HG02938 (cell line): Measurements from ENCODE around the gene SMPD2.

ENCODE experiments used
- ATAC-seq: cut with Tn5 transposase; IDR thresholded peaks from one replicate; pipeline ENCODE4 v1.9.1; 2021; ENCODE audit warnings: mild to moderate bottlenecking, moderate library complexity; ENCODE audit not compliant: unreplicated experiment

Gene SMPD2, protein sequence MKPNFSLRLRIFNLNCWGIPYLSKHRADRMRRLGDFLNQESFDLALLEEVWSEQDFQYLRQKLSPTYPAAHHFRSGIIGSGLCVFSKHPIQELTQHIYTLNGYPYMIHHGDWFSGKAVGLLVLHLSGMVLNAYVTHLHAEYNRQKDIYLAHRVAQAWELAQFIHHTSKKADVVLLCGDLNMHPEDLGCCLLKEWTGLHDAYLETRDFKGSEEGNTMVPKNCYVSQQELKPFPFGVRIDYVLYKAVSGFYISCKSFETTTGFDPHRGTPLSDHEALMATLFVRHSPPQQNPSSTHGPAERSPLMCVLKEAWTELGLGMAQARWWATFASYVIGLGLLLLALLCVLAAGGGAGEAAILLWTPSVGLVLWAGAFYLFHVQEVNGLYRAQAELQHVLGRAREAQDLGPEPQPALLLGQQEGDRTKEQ

DNA sequence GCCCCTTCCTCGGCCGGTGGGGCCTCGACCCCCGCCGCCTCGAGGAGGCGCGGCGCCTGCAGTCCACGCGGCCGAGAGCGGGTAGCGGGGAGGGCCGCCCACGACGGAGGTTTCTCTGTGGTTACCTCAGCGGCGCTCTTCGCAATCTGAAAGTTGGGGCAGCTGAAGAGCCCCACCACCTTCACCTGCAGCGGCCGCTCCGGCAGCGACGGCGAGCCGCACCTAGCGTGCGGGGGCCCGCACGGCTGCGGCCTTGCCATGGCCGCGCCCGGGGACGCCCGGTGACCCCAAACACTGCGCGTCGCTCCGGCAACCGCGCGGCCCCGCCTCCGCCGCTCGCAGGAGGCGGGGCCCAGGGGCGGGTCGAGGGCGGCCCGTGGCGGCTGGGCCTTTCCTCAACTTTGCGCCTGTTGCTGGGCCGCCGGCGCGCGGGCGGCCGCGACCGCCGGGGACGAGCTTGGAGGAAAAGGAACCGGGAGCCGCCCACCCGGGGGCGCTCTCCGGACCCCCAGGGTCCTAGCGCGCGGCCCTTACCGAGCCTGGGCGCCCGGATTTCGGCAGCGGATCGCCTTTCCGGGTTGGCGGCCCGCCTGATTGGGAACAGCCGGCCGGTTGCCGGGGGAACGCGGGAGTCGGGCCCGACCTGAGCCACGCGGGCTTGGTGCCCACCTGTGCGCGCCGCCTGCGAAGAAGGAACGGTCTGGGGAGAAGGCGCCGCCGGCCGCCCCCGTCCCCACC lies at the start of gene SMPD2, which contains the start of gene PPIL6:
Gene SMPD2 (plus strand): TSS at position 394 of the 738 bp plus-strand sequence. CDS start 398 bp downstream, outside the sequence.
Gene PPIL6 (minus strand): TSS at position 298 of the 738 bp plus-strand sequence. CDS start 38 bp downstream, at position 260.
- ATAC-seq, result peak; percentile 69

DNA sequence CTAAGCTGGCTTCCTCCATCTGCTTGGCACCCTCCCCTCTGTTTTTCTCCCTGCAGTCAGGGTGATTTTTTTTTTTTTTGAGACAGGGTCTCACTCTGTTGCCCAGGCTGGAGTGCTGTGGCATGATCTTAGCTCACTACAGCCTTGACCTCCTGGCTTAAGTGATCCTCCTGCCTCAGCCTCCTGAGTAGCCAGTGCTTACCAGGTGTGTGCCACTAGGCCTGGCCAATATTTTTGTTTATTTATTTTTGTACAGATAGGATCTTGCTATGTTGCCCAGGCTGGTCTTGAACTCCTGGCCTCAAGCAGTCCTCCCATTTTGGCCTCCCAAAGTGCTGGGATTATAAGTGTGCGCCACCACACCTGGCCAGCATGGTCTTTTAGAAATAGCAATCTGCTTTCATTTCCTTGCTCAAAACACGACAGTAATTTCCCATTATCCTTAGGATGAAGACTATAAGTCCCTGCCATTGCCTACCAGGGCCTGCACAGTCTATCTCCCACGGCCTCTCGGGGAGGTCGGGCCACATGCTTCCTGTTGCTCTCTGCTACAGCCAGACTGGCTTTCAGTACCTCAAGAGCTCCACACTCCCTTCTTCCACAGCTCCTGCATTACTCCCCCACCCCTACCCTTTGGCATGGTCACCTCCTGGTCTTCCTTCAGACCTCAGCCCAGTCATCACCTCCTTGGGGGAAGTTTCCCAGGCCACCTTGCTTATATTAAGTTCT lies 47.2 kb upstream of the SMPD2 start:
- ATAC-seq, result no peak

DNA sequence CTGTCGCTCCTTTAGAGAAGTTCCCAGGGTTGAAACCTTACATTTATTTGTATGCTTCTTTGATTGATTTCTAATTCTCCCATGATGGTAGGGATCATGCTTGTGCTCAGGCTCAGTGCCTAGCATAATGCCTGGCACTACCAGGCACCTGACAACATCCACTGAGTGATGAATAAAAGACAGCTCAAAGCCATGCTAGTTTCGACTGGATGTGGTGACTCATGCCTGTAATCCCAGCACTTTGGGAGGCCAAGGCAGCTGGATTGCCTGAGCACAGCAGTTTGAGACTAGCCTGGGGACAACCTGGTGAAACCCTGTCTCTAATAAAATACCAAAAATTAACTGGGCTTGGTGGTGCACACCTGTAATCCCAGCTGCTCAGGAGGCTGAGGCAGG lies 46.6 kb upstream of the SMPD2 start:
- ATAC-seq, result no peak

- ATAC-seq, result no peak
Observed at GRCh38 chr6:109396046-109396718, 44.3 kb upstream of the SMPD2 start.

DNA sequence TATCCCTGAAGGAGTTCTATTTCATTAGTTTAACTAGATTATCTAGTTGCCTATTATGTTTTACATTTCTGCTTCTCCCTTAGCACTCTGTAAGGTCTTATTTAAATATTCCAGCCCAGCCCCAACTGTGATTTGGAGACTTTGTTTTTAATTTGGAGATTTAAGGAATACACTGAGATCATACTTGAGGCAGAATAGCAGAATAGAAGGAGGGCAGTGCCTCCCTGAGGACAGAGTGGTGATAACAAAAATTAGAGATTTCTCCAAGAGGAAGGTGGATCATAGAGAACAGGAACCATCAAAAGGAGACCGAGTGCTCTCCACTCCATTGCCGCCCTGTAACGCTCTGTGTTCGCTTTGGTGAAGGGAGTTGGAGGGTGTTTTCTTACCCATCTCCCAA lies 43.5 kb upstream of the SMPD2 start:
- no peak for ATAC-seq

DNA sequence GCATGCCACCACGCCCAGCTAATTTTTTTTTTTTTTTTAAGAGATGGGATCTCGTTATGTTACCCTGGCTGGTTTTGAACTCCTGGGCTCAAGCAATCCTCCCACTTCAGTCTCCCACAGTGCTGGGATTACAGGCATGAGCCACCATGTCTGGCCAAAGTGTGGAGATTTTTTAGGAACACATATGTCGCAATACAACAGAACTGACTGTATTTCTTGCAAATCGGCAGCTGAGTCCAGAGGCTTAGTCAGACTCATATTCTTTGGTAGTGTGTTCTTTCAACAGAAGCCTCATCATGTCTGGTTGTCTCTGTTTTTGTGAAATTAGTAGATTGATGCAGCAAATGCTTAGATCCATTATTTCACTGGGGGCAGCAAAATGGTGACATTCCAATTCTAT lies 34.3 kb upstream of the SMPD2 start:
- ATAC-seq, result no peak

- no peak for ATAC-seq
Observed at GRCh38 chr6:109411034-109411433, 29.5 kb upstream of the SMPD2 start.

DNA sequence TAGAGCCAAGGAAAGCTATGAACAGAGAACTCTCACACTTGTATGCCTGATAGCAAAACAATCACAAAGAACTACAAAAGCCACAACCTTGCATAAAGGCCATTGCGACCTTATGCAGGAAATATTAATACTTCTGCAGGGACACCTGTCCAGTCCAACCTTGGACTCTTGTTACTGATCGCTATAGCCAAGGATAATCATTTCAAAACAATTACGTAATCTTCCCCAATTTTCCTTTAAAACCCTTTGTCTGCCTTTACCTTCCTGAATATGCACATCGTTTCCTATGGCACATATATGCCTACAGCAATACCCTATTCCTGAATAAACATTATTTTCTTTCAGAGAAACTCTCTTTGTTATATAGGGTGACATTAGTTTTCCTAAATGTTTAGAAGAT lies 22.9 kb upstream of the SMPD2 start:
- no peak for ATAC-seq

GRCh38 chr6:109420751-109421150 lies 19.8 kb upstream of the SMPD2 start:
- ATAC-seq, result no peak

DNA sequence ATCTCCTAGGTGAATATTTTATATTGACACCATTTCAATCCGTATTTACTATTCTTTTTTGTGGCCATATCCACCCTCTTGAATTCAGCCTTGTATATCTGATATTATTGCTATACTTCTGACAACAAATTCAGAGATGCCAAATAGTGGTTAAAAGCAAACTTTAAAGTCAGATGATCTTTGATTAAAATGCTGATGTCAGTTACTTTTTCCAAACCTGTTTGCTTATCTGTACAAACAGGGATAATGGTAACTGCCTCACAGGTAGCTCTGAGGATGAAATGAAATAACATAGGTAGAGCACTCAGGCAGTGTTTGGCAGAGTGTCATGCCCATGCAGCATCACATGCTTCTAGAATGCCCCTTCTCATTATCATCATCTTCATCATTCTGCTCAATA lies 19.3 kb upstream of the SMPD2 start:
- no peak for ATAC-seq

DNA sequence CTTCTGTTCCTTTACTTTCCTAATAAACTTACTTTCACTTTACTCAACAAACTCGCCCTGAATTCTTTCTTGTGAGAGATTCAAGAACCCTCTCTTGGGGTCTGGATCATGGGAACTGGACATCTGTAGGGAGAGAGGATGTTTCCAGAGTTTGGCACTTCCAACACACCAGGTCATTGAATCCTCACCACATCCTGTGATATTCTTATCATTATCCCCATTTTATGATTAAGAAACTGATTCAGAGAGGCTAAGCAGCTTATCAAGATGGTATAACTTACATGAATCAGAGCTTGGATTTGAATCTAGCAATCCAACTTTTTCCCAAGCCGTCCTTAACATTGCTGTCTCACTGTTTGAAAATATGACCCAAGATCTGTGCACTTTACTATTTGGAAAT lies 15.6 kb upstream of the SMPD2 start:
- ATAC-seq, result no peak

GRCh38 chr6:109428889-109429477 lies 11.5 kb upstream of the SMPD2 start:
- no peak for ATAC-seq

GRCh38 chr6:109429496-109429895 lies 11.0 kb upstream of the SMPD2 start:
- ATAC-seq, result no peak

DNA sequence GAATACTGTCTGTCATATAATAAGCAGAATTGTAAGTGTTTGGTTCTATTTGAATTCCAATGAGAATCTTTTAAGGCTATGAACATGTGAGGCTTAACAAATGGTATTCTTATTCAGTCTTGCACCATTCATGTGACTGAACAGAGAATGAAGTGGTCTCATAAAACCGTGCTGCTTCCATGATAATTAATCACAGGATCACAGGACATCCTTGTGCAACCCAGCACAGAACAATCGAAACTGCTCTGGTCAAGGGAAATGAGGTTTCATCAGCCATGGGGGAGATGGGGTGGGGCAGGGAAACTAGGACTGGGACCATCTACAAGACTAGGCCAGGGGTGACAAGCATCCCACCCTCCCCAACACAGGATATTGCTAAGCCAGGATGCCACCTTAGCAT lies 6.1 kb upstream of the SMPD2 start:
- no peak for ATAC-seq

DNA sequence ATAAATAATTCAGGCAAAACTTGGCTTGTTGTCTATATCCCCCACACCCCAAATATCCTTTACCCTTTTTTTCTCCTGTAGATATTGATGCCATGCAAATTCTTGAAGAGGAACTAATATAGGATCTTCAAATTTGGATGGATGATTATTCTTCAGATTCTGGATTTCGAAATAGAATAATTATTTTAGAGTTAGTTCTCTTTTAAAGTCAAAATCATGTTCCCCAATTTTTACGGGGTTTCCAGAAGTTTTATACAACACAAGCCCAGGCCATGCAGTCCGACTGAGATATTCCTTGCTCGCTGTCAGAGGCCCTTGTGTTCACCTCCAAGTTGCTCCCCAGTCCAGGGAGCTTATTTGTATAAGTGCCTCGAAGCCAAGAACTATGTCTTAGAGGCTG lies 4.5 kb upstream of the SMPD2 start:
- ATAC-seq, result no peak

GRCh38 chr6:109441069-109441816 lies 719 bp downstream of the SMPD2 start:
- ATAC-seq, result peak; percentile 8

DNA sequence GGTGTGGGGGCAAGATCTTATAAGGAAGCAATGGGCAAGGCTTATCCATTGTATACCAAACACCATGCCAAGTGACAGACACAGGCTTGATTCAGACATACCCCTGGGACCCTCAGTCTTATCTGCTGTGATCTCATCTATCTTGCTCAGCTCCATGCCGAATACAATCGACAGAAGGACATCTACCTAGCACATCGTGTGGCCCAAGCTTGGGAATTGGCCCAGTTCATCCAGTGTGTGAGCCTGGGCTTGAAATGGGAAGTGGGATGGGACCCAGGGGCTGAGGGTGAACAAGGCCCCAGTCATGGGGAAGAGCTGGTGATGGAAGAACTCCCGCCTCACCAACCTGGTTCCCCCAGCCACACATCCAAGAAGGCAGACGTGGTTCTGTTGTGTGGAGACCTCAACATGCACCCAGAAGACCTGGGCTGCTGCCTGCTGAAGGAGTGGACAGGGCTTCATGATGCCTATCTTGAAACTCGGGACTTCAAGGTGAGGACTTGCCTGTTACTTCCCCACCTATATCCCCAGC lies 1.9 kb downstream of the SMPD2 start:
- ATAC-seq, result no peak

DNA sequence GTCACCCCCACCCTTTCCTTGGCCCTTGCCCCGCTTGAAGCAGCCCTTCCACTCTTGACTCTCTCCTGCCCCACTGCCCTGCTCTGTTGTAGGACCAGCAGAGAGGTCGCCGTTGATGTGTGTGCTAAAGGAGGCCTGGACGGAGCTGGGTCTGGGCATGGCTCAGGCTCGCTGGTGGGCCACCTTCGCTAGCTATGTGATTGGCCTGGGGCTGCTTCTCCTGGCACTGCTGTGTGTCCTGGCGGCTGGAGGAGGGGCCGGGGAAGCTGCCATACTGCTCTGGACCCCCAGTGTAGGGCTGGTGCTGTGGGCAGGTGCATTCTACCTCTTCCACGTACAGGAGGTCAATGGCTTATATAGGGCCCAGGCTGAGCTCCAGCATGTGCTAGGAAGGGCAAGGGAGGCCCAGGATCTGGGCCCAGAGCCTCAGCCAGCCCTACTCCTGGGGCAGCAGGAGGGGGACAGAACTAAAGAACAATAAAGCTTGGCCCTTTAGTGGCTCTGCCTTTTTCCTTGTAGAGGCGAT lies 3.0 kb downstream of the SMPD2 start:
- no peak for ATAC-seq

- ATAC-seq, result no peak
Observed at GRCh38 chr6:109445382-109445781, 4.9 kb downstream of the SMPD2 start.
